GM12878 (cell line): ENCODE data around the gene TEX54. TPM values are rescaled to one million over a fixed set of nuclear protein-coding genes. Genes with fewer than 3 reads are reported as not detected.

Source experiments
- BRCA1 ChIP-seq: IDR thresholded peaks from 2 replicates; pipeline ENCODE4 v1.6.1; 2011; ENCODE audit warnings: low read depth, low read length, improper control_type of control experiment
- HCFC1 ChIP-seq: fragments of 150-350 bp; IDR thresholded peaks from 2 replicates; pipeline ENCODE4 v1.6.1; 2014; ENCODE audit warnings: low read length
- HDAC6 ChIP-seq: fragments of 200-600 bp; sonication (generic); IDR thresholded peaks from one replicate; pipeline ENCODE4 v1.8.0; 2017; ENCODE audit warnings: antibody characterized with exemption; ENCODE audit not compliant: unreplicated experiment
- HDGF ChIP-seq: fragments of 450-650 bp; IDR thresholded peaks from 2 replicates; pipeline ENCODE4 v1.6.1; 2016; ENCODE audit warnings: antibody characterized with exemption
- JUND ChIP-seq: IDR thresholded peaks from 2 replicates; pipeline ENCODE4 v1.6.1; 2012; ENCODE audit warnings: low read depth, mild to moderate bottlenecking, low read length, improper control_type of control experiment, moderate library complexity
- KLF5 ChIP-seq: fragments of 450-650 bp; IDR thresholded peaks from 2 replicates; pipeline ENCODE4 v1.6.1; 2014; ENCODE audit warnings: mild to moderate bottlenecking; ENCODE audit not compliant: partially characterized antibody
- LARP7 ChIP-seq: fragments of 450-650 bp; IDR thresholded peaks from 2 replicates; pipeline ENCODE4 v1.6.1; 2017; ENCODE audit warnings: mild to moderate bottlenecking
- NFYB ChIP-seq: IDR thresholded peaks from 2 replicates; pipeline ENCODE4 v1.6.1; 2011; ENCODE audit warnings: low read depth, mild to moderate bottlenecking, low read length, improper control_type of control experiment, moderate library complexity; ENCODE audit not compliant: insufficient read depth
- POLR2AphosphoS5 ChIP-seq: IDR thresholded peaks from 2 replicates; pipeline ENCODE4 v1.6.1; 2011; ENCODE audit warnings: mild to moderate bottlenecking, low read length, inconsistent platforms
- SMAD5 ChIP-seq: IDR thresholded peaks from 2 replicates; pipeline ENCODE4 v1.6.1; 2016; ENCODE audit warnings: antibody characterized with exemption, low read depth
- SREBF2 ChIP-seq: IDR thresholded peaks from 2 replicates; pipeline ENCODE4 v1.6.1; 2012; ENCODE audit warnings: mild to moderate bottlenecking, low read length
- WRNIP1 ChIP-seq: IDR thresholded peaks from 2 replicates; pipeline ENCODE4 v1.6.1; 2011; ENCODE audit warnings: low read depth, low read length, improper control_type of control experiment, borderline replicate concordance
- ZNF207 ChIP-seq: fragments of 450-650 bp; IDR thresholded peaks from 2 replicates; pipeline ENCODE4 v1.6.1; 2014; ENCODE audit warnings: antibody characterized with exemption, mild to moderate bottlenecking, borderline replicate concordance
- ZNF274 ChIP-seq: IDR thresholded peaks from one replicate; pipeline ENCODE4 v1.8.0; 2011; ENCODE audit not compliant: insufficient read length, insufficient read depth
- polyA plus RNA-seq, 11 experiments: library from polyadenylated mRNA; depleted of rRNA in 4 of 11; unstranded in 6 of 11; stranded (reverse) in 5 of 11; fragments of >200 nt; fragmentation: Nextera tagmentation in 4 of 11; fragmentation: Illumina TruSeq in 1 of 11; extraction: Ambion mirVana in 4 of 11; extraction: Trizol in 1 of 11; gene quantifications; 1 replicate in 1 of 11; 2 replicates in 10 of 11; pipeline versions ENCODE4 v1.2.1 to v1.2.3, GENCODE V29; 2011 to 2016; ENCODE audit warnings: inconsistent platforms in 2 of 11, missing spikeins in 2 of 11, low read depth in 1 of 11
- total RNA-seq, 4 experiments: library from RNA; depleted of rRNA in 3 of 4; stranded (reverse); fragments of >200 nt in 3 of 4; fragmentation: Illumina TruSeq in 1 of 4; extraction: Trizol in 1 of 4; gene quantifications; 2 replicates each; pipeline versions ENCODE4 v1.2.1 to v1.2.3, GENCODE V29; 2013 to 2021
- TF ChIP-seq, protein P1 (sequence below): IDR thresholded peaks from 2 replicates; pipeline ENCODE4 v1.6.1; 2012; ENCODE audit warnings: improper control_type of control experiment, low read depth, low read length; ENCODE audit not compliant: insufficient replicate concordance
- TF ChIP-seq, protein P2 (sequence below): fragments of 450-650 bp; formaldehyde crosslinking; IDR thresholded peaks from 2 replicates; pipeline ENCODE4 v1.4.0; 2022; ENCODE audit warnings: mild to moderate bottlenecking, moderate library complexity
- TF ChIP-seq, protein P3 (sequence below): IDR thresholded peaks from 2 replicates; pipeline ENCODE4 v1.6.1; 2011; ENCODE audit warnings: borderline replicate concordance, low read depth, mild to moderate bottlenecking, moderate library complexity, mixed read lengths, low read length; ENCODE audit not compliant: insufficient read depth; ENCODE audit errors: extremely low read length
- TF ChIP-seq, protein P4 (sequence below): IDR thresholded peaks from 2 replicates; pipeline ENCODE4 v1.6.1; 2012; ENCODE audit warnings: low read depth, low read length, improper control_type of control experiment
- TF ChIP-seq, protein P5 (sequence below): IDR thresholded peaks from 2 replicates; pipeline ENCODE4 v1.6.1; 2012; ENCODE audit warnings: low read depth, low read length, improper control_type of control experiment

TEX54 gene
- total and polyA plus RNA-seq, 10 of the 15 experiments (the other 5 are each of a cell fraction or from before 2014, with no cell fraction given) = 0.38 to 0.68 (median 0.51) TPM; not detected in 7

DNA sequence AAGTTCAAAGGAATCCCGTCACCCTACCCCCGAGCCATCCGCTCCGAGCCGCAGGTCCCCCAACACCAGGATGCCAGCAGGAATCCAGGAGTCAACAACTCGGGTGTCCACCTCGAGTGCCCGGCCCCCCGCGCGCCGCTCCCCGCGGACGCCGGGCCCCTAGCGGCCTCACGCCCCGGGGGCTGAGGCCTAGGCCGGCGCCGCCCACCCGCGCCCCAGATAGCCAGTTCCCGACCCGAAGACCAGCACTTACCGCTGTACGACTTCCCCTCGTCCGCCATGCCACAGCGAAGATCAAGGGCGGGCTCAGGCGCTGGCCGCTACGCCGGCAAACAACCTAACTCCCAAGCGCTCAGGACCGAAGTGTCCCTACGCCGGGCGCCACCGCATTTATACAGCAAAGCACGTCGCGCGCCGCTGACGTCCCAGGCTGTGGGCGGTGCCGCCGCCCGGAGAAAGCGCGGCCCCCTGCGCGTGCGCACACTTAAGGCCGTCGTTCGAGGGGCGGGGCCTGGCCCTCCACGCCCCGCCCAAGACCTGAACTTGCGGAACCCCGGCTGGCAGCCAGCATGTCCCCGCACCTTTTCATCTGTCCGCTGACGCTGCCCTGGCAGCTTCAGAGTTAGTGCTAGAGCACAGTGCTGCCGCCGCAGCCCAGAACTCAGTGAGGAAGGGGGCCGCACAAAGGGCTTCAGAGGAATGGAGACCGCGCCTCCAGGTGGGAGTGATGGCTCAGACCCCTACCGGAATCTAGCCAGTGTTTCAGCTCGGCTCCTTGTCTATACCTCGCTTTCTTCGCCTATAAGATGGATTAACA is 27.4 kb downstream of the TEX54 start, which contains the start of gene NXF1 (continued):
- TF ChIP-seq, protein P1, sequence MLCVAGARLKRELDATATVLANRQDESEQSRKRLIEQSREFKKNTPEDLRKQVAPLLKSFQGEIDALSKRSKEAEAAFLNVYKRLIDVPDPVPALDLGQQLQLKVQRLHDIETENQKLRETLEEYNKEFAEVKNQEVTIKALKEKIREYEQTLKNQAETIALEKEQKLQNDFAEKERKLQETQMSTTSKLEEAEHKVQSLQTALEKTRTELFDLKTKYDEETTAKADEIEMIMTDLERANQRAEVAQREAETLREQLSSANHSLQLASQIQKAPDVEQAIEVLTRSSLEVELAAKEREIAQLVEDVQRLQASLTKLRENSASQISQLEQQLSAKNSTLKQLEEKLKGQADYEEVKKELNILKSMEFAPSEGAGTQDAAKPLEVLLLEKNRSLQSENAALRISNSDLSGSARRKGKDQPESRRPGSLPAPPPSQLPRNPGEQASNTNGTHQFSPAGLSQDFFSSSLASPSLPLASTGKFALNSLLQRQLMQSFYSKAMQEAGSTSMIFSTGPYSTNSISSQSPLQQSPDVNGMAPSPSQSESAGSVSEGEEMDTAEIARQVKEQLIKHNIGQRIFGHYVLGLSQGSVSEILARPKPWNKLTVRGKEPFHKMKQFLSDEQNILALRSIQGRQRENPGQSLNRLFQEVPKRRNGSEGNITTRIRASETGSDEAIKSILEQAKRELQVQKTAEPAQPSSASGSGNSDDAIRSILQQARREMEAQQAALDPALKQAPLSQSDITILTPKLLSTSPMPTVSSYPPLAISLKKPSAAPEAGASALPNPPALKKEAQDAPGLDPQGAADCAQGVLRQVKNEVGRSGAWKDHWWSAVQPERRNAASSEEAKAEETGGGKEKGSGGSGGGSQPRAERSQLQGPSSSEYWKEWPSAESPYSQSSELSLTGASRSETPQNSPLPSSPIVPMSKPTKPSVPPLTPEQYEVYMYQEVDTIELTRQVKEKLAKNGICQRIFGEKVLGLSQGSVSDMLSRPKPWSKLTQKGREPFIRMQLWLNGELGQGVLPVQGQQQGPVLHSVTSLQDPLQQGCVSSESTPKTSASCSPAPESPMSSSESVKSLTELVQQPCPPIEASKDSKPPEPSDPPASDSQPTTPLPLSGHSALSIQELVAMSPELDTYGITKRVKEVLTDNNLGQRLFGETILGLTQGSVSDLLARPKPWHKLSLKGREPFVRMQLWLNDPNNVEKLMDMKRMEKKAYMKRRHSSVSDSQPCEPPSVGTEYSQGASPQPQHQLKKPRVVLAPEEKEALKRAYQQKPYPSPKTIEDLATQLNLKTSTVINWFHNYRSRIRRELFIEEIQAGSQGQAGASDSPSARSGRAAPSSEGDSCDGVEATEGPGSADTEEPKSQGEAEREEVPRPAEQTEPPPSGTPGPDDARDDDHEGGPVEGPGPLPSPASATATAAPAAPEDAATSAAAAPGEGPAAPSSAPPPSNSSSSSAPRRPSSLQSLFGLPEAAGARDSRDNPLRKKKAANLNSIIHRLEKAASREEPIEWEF = no peak
- TF ChIP-seq JUND (no peak), ZNF207 (peak; percentile 87), NFYB (no peak), HCFC1 (peak; percentile 69), LARP7 (peak; percentile 93), HDGF (peak; percentile 49; the same call in 1 of the 2 replicates), SMAD5 (peak; percentile 99), POLR2AphosphoS5 (peak; percentile 100), HDAC6 (peak; percentile 94), KLF5 (peak; percentile 82), SREBF2 (no peak), BRCA1 (no peak), WRNIP1 (no peak), ZNF274 (no peak)
- TF ChIP-seq, protein P2, sequence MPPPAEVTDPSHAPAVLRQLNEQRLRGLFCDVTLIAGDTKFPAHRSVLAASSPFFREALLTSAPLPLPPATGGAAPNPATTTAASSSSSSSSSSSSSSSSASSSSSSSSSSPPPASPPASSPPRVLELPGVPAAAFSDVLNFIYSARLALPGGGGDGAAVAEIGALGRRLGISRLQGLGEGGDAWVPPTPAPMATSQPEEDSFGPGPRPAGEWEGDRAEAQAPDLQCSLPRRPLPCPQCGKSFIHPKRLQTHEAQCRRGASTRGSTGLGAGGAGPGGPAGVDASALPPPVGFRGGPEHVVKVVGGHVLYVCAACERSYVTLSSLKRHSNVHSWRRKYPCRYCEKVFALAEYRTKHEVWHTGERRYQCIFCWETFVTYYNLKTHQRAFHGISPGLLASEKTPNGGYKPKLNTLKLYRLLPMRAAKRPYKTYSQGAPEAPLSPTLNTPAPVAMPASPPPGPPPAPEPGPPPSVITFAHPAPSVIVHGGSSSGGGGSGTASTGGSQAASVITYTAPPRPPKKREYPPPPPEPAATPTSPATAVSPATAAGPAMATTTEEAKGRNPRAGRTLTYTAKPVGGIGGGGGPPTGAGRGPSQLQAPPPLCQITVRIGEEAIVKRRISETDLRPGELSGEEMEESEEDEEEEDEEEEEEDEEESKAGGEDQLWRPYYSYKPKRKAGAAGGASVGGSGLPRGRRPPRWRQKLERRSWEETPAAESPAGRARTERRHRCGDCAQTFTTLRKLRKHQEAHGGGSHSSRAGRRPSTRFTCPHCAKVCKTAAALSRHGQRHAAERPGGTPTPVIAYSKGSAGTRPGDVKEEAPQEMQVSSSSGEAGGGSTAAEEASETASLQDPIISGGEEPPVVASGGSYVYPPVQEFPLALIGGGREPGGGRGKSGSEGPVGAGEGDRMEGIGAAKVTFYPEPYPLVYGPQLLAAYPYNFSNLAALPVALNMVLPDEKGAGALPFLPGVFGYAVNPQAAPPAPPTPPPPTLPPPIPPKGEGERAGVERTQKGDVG (CRISPR knock-in tag) = no peak
- TF ChIP-seq, protein P3, sequence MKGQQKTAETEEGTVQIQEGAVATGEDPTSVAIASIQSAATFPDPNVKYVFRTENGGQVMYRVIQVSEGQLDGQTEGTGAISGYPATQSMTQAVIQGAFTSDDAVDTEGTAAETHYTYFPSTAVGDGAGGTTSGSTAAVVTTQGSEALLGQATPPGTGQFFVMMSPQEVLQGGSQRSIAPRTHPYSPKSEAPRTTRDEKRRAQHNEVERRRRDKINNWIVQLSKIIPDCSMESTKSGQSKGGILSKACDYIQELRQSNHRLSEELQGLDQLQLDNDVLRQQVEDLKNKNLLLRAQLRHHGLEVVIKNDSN = no peak
- TF ChIP-seq, protein P4, sequence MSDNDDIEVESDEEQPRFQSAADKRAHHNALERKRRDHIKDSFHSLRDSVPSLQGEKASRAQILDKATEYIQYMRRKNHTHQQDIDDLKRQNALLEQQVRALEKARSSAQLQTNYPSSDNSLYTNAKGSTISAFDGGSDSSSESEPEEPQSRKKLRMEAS = peak; percentile 76; the same call in 1 of the 2 replicates
- TF ChIP-seq, protein P5, sequence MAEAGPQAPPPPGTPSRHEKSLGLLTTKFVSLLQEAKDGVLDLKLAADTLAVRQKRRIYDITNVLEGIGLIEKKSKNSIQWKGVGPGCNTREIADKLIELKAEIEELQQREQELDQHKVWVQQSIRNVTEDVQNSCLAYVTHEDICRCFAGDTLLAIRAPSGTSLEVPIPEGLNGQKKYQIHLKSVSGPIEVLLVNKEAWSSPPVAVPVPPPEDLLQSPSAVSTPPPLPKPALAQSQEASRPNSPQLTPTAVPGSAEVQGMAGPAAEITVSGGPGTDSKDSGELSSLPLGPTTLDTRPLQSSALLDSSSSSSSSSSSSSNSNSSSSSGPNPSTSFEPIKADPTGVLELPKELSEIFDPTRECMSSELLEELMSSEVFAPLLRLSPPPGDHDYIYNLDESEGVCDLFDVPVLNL = peak; percentile 50; the same call in 1 of the 2 replicates
